T-cell (primary cell): ENCODE measurements around the gene ADAMTSL4. TPM values are rescaled to one million over a fixed set of nuclear protein-coding genes. Genes with fewer than 3 reads are reported as not detected.
A peak's percentile ranks its signal among the peaks of the same experiment; 100 is the strongest.

Experiments
- ATAC-seq, 4 experiments: fragments of 200-7000 bp in 3 of 4; fragments of 150-1000 bp in 1 of 4; cut with Tn5 transposase; replicated peaks in 1 of 4; 1 replicate in 3 of 4; 2 replicates in 1 of 4; pipeline ENCODE4 v1.10.0; 2021; ENCODE audit warnings: moderate library complexity in 3 of 4, mild to moderate bottlenecking in 2 of 4, moderate number of reproducible peaks in 1 of 4
- CTCF ChIA-PET, 2 donors: fragments of 300-600 bp; sonication (Branson Sonifier 250); formaldehyde crosslinking; loops; one replicate each; lab custom pipeline; 2022; ENCODE audit warnings: antibody characterized with exemption in 2 of 2; lab: Charles Lee
- POLR2A ChIA-PET, 2 donors: fragments of 300-600 bp; sonication (Branson Sonifier 250); formaldehyde crosslinking; loops; one replicate each; lab custom pipeline; 2022; ENCODE audit warnings: antibody characterized with exemption in 2 of 2; lab: Charles Lee
- DNase-seq, 35 experiments: peaks; one replicate each; pipeline versions ENCODE4 v3.0.0 to v3.0.0-alpha.2; 2013 to 2023
- H3K27ac ChIP-seq: one replicate; pipeline ENCODE4 v1.5.1; 2013; ENCODE audit warnings: low read length
- H3K27me3 ChIP-seq, 2 experiments: replicated peaks in 1 of 2; 1 replicate in 1 of 2; 2 replicates in 1 of 2; pipeline versions ENCODE4 v1.6.1 to v1.7.0; 2013; ENCODE audit warnings: low read length in 1 of 2, mixed read lengths in 1 of 2; ENCODE audit not compliant: control insufficient read depth in 2 of 2, insufficient read depth in 2 of 2; ENCODE audit errors: extremely low read depth in 1 of 2
- H3K36me3 ChIP-seq, 2 donors: 1 replicate in 1 of 2; 2 replicates in 1 of 2; pipeline versions ENCODE4 v1.6.1 to v1.7.0; 2013; ENCODE audit warnings: low read length in 1 of 2; ENCODE audit not compliant: control insufficient read depth in 2 of 2, insufficient read depth in 1 of 2; ENCODE audit errors: extremely low read depth in 1 of 2
- H3K4me1 ChIP-seq, 2 experiments: 1 replicate in 1 of 2; 2 replicates in 1 of 2; pipeline versions ENCODE4 v1.6.1 to v1.7.0; 2013; ENCODE audit warnings: low read length in 2 of 2, mixed read lengths in 1 of 2; ENCODE audit not compliant: insufficient read depth in 2 of 2, control insufficient read depth in 1 of 2; ENCODE audit errors: extremely low read depth in 1 of 2
- H3K4me3 ChIP-seq, 2 donors: 1 replicate in 1 of 2; 2 replicates in 1 of 2; pipeline versions ENCODE4 v1.5.1 to v1.7.0; 2013; ENCODE audit warnings: mild to moderate bottlenecking in 2 of 2, low read length in 1 of 2, moderate library complexity in 1 of 2; ENCODE audit not compliant: control insufficient read depth in 1 of 2; ENCODE audit errors: extremely low read depth in 1 of 2
- H3K9me3 ChIP-seq: 2 replicates; pipeline ENCODE4 v1.7.0; 2013
- H3K27ac Mint-ChIP-seq, 2 donors: one replicate each; pipeline ENCODE4 v1.8.0; 2020 to 2021; ENCODE audit warnings: mild to moderate bottlenecking in 2 of 2, mixed read lengths in 2 of 2
- H3K27me3 Mint-ChIP-seq, 2 donors: one replicate each; pipeline ENCODE4 v1.8.0; 2021 to 2022; ENCODE audit warnings: mixed read lengths in 2 of 2
- H3K36me3 Mint-ChIP-seq: one replicate; pipeline ENCODE4 v1.8.0; 2021; ENCODE audit warnings: mixed read lengths
- H3K4me1 Mint-ChIP-seq, 3 donors: one replicate each; pipeline ENCODE4 v1.8.0; 2020 to 2022; ENCODE audit warnings: mixed read lengths in 3 of 3, mild to moderate bottlenecking in 1 of 3
- H3K4me3 Mint-ChIP-seq, 3 donors: one replicate each; pipeline ENCODE4 v1.8.0; 2020 to 2022; ENCODE audit warnings: mild to moderate bottlenecking in 3 of 3, mixed read lengths in 3 of 3, moderate library complexity in 3 of 3
- H3K9me3 Mint-ChIP-seq, 3 donors: one replicate each; pipeline ENCODE4 v1.8.0; 2020 to 2022; ENCODE audit warnings: mixed read lengths in 3 of 3
- WGBS: methylation state at CpG from one replicate; pipeline ENCODE4 v1.1.5; 2013; ENCODE audit warnings: missing lambda C conversion rate; ENCODE audit not compliant: insufficient coverage; 5-methylcytosine and 5-hydroxymethylcytosine counted together
- total RNA-seq, 35 experiments: library from RNA in 6 of 35; stranded (reverse) in 6 of 35; fragments of 120-200 nt in 1 of 35; gene quantifications; one replicate each; pipeline versions ENCODE4 v1.2.1 to v1.2.4 and lab custom pipeline; 2013 to 2026

ADAMTSL4 gene
- total RNA-seq, 5 donors from 2014 or later (not counting 1 experiment from before 2014, with no cell fraction given): 0.26 to 0.66 (median 0.49) TPM

GRCh38 chr1:150576794-150577556, 27.8 kb downstream of the ADAMTSL4 start:
- 0% methylated on average over 2 of the region's 2 CpGs for WGBS
- H3K27me3 ChIP-seq: no peaks in the 10 kb centered on the region
- H3K4me3 ChIP-seq: peak overlapping the region; percentile 77 to 100
- peak overlapping the region; percentile 96 to 98 for H3K27ac Mint-ChIP-seq
- ATAC-seq: no peak
- DNase-seq: peak in 1 of 35 experiments; percentile 27
- H3K36me3 Mint-ChIP-seq: peaks cover 68% of the 10 kb centered on the region
- peaks cover 4 to 66% of the 10 kb centered on the region in 2 donors for H3K36me3 ChIP-seq
- peak overlapping the region; percentile 95 to 100 (median 99) for H3K4me3 Mint-ChIP-seq
- H3K9me3 Mint-ChIP-seq: no peaks in the 10 kb centered on the region
- H3K27ac ChIP-seq: peak overlapping the region; percentile 82
- ChIA-PET POLR2A (interaction anchor here (0.8 to 11.0 kb wide), 14 partner anchors 9 to 690 kb away, joined by 3 to 255 read pairs (median 4); partner anchors contain the start of genes ENSA (in 1 of the 2) and GOLPH3L (in 1 of the 2)), CTCF (interaction anchor here (1.3 to 12.6 kb wide), 6 partner anchors 10 to 52 kb away, joined by 3 to 170 read pairs (median 4); partner anchors contain the start of gene ENSA (in 1 of the 2))
- H3K4me1 Mint-ChIP-seq: peaks cover 49 to 53% (median 52%) of the 10 kb centered on the region in 3 donors
- H3K27me3 Mint-ChIP-seq: no peaks in the 10 kb centered on the region
- no peaks in the 10 kb centered on the region for H3K9me3 ChIP-seq
- peaks cover 31 to 44% of the 10 kb centered on the region in 2 experiments for H3K4me1 ChIP-seq

GRCh38 chr1:150577557-150578271, 28.5 kb downstream of the ADAMTSL4 start:
- Mint-ChIP-seq H3K36me3 (peaks cover 64% of the 10 kb centered on the region), H3K4me3 (peak overlapping the region; percentile 95 to 100 (median 99)), H3K27ac (peak overlapping the region; percentile 96 to 98), H3K9me3 (no peaks in the 10 kb centered on the region), H3K27me3 (no peaks in the 10 kb centered on the region), H3K4me1 (peaks cover 45 to 52% (median 48%) of the 10 kb centered on the region in 3 donors)
- H3K27me3 ChIP-seq: no peaks in the 10 kb centered on the region
- peak overlapping the region; percentile 77 to 100 for H3K4me3 ChIP-seq
- ATAC-seq (peak in 2 of 4 experiments; percentile 16 to 34), DNase-seq (peak in 15 of 35 experiments; percentile 27 to 71 (median 45))
- no peaks in the 10 kb centered on the region for H3K9me3 ChIP-seq
- H3K36me3 ChIP-seq: peaks cover 4 to 59% of the 10 kb centered on the region in 2 donors
- WGBS: 2% methylated on average over 6 of the region's 11 CpGs
- peaks cover 29 to 37% of the 10 kb centered on the region in 2 experiments for H3K4me1 ChIP-seq
- CTCF ChIA-PET: interaction anchor here (1.3 to 12.6 kb wide), 5 partner anchors 14 to 52 kb away, joined by 3 to 170 read pairs (median 4); partner anchors contain the start of gene ENSA (in 1 of the 2)
- peak overlapping the region; percentile 82 for H3K27ac ChIP-seq
- POLR2A ChIA-PET: interaction anchor here (0.6 to 11.0 kb wide), 13 partner anchors 10 to 691 kb away, joined by 3 to 255 read pairs (median 5); partner anchors contain the start of genes ENSA (in 1 of the 2) and GOLPH3L (in 1 of the 2)

GRCh38 chr1:150578272-150579109, 29.3 kb downstream of the ADAMTSL4 start:
- CTCF ChIA-PET: interaction anchor here (1.3 to 12.6 kb wide), 4 partner anchors 16 to 118 kb away, joined by 3 to 170 read pairs (median 4); partner anchors contain the start of gene ENSA (in 1 of the 2)
- under 1% methylated on average over 39 of the region's 50 CpGs for WGBS
- no peaks in the 10 kb centered on the region for H3K9me3 ChIP-seq
- DNase-seq (peak in 4 of 35 experiments; percentile 35 to 62 (median 42)), ATAC-seq (peak in 1 of 4 experiments; percentile 2)
- H3K27ac Mint-ChIP-seq: peak overlapping the region; percentile 96 to 98
- no peaks in the 10 kb centered on the region for H3K27me3 ChIP-seq
- peak overlapping the region; percentile 82 for H3K27ac ChIP-seq
- H3K4me3 Mint-ChIP-seq: peak overlapping the region; percentile 95 to 100 (median 99)
- no peaks in the 10 kb centered on the region for H3K27me3 Mint-ChIP-seq
- peaks cover 4 to 51% of the 10 kb centered on the region in 2 donors for H3K36me3 ChIP-seq
- H3K4me1 ChIP-seq: peaks cover 22 to 32% of the 10 kb centered on the region in 2 experiments
- POLR2A ChIA-PET: interaction anchor here (0.6 to 11.0 kb wide), 20 partner anchors 8 to 692 kb away, joined by 3 to 255 read pairs (median 4); partner anchors contain the start of genes CERS2 (in 1 of the 2) and ENSA (in 1 of the 2)
- peaks cover 37 to 46% (median 40%) of the 10 kb centered on the region in 3 donors for H3K4me1 Mint-ChIP-seq
- H3K4me3 ChIP-seq: peak overlapping the region; percentile 77 to 100
- no peaks in the 10 kb centered on the region for H3K9me3 Mint-ChIP-seq
- H3K36me3 Mint-ChIP-seq: peaks cover 56% of the 10 kb centered on the region

- Histone ChIP-seq H3K27ac (peak within 1 kb of the TSS; percentile 99), H3K4me1 (peaks cover 18 to 24% of the 10 kb centered on the region in 2 experiments), H3K36me3 (peaks cover 4 to 45% of the 10 kb centered on the region in 2 donors), H3K4me3 (peak within 1 kb of the TSS; percentile 77 to 100), H3K9me3 (no peaks in the 10 kb centered on the region), H3K27me3 (no peaks in the 10 kb centered on the region)
- H3K4me3 Mint-ChIP-seq: peak within 1 kb of the TSS; percentile 95 to 100 (median 99)
- peaks cover 50% of the 10 kb centered on the region for H3K36me3 Mint-ChIP-seq
- CTCF ChIA-PET: interaction anchor here (0.6 to 12.6 kb wide), 9 partner anchors 10 to 491 kb away, joined by 3 to 170 read pairs (median 6); partner anchors contain the start of genes ENSA (in 1 of the 2) and GABPB2 (in 1 of the 2)
- peak; percentile 81 to 86 (median 84) for ATAC-seq
- under 1% methylated on average over 89 of the region's 94 CpGs for WGBS
- peaks cover 31 to 41% (median 34%) of the 10 kb centered on the region in 3 donors for H3K4me1 Mint-ChIP-seq
- H3K27ac Mint-ChIP-seq: peak within 1 kb of the TSS; percentile 98
- POLR2A ChIA-PET: interaction anchor here (0.5 to 11.0 kb wide), 25 partner anchors 9 to 568 kb away, joined by 3 to 255 read pairs (median 5); partner anchors contain the start of genes CERS2 (in 1 of the 2), CTSS (in 1 of the 2), ENSA (in 1 of the 2) and GOLPH3L (in 1 of the 2)
- DNase-seq: peak; percentile 66 to 92 (median 81)
- no peaks in the 10 kb centered on the region for H3K27me3 Mint-ChIP-seq
- no peaks in the 10 kb centered on the region for H3K9me3 Mint-ChIP-seq
Measured at GRCh38 chr1:150579110-150579944, 30.1 kb downstream of the ADAMTSL4 start, which contains the start of gene MCL1. Gene MCL1 (minus strand): TSS chr1:150579610. CDS start chr1:150579530, 80 bp downstream.
